GM21515 (cell line): Measurements from ENCODE around the gene RABL2A.
A peak's percentile ranks its signal among the peaks of the same experiment; 100 is the strongest.
"Not testable (repeated sequence)": the region's sequence is repeated elsewhere in the genome, so short reads cannot be mapped to it uniquely, and the experiment has no call there.

Source experiments
- ATAC-seq: cut with Tn5 transposase; IDR thresholded peaks from one replicate; pipeline ENCODE4 v1.9.1; 2021; ENCODE audit not compliant: unreplicated experiment

The RABL2A gene

DNA sequence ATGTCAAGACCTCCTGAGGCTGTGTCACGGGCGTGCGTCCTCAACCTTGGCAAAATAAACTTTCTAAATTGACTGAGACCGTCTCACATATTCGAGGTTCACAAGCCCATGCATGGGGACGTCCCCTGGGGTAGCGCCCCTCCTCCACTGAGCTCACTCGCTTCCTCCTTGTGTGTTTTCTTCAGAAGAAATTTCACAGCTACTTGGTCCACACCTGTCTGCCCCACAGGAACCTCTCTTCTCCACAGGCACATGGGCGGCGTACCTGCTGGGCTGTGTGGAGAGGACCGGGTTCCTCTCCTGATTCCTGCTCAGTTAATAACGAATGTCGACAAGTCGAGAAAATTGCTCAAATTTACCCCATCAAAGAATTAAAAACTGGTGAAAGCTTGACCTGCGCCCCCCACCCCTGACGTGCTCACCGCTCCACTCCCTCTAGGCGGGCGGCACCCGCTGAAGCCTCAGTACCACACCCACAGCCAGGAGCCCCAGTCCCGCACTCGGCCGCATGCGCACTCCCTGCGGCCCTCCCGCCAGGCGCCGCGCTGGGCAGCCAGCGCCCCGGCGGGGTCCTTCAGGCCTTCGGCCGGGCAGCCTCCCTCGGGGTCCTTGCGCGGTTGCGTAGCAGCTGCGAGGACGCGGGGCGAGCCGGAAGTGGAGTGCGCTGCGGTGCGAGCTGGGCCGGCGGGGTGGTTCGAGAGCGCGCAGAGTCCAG is at the start of gene RABL2A:
Gene RABL2A, plus strand, starts transcription at position 651 of the 715 bp plus-strand sequence. CDS start 1,341 bp downstream, outside the sequence.
- peak; percentile 90 for ATAC-seq

DNA sequence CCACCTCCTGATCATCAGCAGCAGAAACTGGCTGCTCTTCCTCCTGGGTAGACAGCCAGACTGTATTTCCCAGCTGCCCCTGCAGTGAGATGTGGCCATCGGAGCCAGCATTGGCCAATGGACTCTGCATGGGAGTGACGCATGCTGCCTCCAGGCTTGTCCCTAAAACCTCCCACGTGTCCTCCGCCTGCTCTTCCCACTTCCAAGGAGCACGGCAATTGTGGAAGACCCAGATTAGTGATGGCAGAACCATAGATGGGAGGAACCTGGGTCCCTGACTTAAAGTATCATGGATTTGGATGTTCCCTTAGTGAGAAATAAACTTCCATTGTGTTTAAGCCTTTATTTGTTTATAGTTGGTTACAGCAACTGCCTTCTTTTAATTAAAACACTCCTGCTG is 48.6 kb upstream of the RABL2A start:
- ATAC-seq, result not testable (repeated sequence)

DNA sequence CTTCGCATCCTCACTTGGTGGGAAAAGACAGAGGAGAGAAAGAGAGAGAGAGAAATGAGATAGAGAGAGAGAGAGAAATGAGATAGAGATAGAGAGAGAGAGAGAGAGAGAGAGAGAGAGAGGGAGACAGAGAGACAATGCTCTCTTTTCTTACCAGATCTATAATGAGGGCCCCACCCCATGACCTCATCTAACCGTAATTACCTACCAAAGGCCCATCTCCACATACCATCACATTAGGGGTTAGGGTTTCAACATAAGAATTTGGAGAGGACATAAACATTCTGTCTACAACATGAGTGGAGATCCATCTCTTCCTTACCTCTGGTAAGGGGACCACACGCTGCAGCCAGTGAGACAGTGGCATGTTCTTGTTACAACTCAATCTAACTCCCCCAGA is 44.6 kb upstream of the RABL2A start:
- ATAC-seq, result not testable (repeated sequence)

DNA sequence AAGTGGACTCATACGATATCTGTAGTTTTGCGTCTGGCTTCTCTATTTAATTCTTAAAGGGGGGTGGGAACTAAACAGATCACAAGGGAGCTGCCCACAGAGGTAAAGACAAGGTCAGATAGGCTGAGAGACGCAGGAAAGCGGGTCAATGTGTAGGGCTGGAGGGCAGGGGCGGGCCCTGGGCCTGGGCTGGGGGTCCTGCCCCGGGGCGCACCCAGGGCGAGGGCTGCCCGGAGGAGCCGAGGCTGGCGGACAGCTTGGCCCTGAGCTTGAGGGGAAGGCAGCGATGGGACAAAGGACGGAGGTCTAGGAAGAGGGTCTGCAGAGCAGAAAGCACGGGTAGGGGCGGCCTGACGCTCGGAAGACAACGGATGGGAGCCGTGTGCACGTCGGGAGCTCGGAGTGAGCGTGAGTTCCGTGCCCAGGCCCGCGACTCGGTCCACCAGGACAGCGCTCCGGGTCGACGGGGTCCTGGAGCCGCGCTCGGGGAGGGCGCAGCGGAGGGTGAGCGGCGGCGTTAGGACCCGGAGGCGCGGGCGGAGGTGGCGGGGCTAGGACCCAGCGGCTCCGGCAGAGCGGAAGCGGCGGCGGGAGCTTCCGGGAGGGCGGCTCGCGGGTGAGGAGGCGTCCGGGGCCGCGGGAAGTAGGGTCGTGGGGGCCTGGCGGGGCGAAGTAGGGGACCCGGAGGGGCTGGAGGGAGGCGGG is 43.4 kb upstream of the RABL2A start:
- not testable (repeated sequence) for ATAC-seq

DNA sequence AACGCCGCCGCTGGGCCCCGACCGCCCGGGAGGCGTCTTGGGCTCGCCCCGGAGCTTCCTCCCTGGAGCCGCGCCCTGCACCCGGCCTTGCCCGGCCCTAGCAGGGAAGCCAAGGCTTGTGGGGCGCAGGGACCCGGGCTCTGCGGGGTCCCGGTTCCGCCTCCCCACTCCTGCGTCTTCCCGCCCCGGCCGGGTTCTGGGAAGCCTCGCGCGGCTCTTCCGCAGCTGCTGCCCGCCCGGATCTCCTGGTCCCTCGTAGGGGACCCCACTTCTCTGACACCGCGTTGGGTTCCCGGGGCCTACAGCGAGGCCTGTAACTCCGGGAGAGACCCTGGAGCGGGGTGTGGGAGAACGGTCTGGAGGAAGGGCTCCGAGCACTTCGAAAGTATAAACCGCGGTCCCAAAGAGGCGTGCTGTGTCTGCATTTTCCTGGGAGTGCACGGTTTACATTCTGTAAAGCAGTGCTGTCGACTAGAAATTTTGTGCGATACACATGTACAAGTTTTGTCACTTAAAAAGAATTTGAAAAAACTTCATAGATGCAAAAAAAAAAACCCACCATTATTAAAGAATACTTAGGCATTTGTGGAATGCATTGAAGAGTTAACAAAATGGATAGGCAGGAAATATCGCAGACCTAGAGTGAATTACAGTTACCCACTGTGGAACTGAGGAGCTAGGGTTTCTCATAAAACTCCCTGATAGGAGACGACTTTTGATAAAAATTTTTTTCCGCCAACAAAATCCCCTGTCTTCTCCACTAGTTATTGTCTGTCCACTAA is 42.6 kb upstream of the RABL2A start:
- not testable (repeated sequence) for ATAC-seq

DNA sequence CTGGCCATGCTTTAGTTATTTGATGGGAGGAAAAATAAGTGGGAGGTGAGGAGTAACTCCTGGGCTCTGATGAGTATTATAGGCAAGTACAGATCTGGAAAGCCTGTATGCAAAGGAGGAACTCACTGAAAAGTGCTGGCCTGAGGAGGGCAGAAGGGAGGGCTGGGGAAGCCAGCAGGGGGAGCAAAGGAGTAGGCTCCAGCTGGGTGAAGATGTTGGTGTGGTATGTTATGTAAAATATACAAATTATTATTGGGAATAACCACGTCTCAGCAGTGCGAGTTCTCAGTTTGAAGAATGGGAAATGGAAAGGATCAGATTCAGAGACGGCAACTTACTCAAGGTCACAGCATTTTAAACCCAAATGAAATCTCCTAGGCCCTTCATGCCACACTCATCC is 39.9 kb upstream of the RABL2A start:
- not testable (repeated sequence) for ATAC-seq

DNA sequence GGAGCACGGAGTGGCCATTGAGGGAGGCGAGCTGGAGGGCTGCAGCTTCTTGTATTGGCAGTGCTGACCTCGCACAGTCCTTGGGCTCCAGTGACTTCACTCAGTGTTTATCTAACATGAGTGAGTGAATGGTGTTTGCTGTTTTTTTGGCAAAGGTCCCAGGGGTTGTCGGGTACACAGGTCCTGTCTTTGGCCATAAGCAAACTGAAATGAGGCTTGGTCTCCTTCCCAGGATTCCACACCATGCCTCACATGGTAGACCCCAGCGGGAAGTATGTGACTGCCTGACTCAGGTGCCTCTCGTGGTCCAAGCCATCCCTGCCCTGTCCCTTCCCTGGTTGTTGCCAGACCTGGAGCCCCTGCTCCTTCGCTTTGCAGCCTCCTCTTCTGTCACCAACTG is 37.5 kb upstream of the RABL2A start:
- not testable (repeated sequence) for ATAC-seq

DNA sequence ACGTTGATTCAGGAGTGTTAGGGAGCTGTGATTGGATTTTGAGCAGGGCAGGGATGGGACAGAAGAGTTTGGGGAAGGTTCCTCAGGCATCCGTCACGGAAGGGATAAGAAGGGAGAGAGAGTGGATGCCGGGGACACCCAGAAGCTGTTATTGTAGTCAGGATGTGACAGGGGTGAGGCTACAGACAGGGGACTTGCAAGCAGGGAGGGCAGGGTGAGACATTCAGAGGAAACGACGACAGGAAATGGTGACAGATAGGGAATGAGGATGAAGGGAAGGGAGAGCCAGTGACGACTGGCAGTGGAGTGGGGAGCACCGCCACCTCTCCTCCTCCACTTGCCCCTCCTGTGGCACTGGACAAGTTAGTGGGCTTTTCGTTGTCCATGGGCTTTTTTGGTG is 35.1 kb upstream of the RABL2A start:
- ATAC-seq, result not testable (repeated sequence)

DNA sequence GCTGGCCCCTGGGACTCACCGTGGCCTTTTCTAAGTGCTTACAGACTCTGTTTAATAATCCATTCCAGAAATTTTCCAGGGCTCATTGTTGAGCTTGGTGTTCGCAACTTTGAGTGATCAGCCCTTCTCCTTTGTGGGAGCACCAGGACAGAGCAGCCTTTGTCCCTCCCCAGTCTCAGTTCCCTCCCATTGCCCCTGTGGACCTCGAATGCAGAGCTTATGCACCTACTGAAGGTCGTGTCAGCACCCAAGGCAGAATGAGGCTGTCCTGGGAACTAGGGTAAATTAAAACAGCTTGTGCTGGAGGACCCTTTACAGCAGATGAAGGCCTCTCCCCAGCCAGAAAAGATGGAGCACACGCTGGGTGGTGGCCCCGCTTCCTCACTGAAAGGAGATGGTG is 33.8 kb upstream of the RABL2A start:
- not testable (repeated sequence) for ATAC-seq

DNA sequence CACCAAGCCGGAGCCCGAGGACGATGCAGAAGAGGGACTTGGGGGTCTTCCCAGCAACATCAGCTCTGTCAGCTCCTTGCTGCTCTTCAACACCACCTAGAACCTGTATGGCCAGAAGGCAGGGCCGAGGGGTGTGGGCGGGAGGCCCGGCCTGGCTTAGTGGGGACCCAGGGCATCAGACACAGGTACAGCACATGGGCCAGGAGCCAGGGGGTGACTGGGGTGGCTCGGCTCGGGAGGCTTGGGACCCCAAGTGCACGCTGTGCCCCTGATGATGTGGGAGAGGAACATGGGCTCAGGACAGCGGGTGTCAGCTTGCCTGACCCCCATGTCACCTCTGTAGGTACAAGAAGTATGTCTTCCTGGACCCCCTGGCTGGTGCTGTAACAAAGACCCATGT is 31.3 kb upstream of the RABL2A start:
- not testable (repeated sequence) for ATAC-seq

DNA sequence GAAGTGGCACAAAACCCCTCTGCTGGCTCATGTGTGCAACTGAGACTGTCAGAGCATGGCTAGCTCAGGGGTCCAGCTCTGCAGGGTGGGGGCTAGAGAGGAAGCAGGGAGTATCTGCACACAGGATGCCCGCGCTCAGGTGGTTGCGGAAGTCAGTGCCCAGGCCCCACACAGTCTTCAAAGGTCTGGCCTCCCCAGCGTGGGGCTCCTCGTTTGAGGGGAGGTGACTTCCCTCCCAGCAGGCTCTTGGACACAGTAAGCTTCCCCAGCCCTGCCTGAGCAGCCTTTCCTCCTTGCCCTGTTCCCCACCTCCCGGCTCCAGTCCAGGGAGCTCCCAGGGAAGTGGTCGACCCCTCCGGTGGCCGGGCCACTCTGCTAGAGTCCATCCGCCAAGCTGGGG is 29.9 kb upstream of the RABL2A start:
- ATAC-seq, result not testable (repeated sequence)

DNA sequence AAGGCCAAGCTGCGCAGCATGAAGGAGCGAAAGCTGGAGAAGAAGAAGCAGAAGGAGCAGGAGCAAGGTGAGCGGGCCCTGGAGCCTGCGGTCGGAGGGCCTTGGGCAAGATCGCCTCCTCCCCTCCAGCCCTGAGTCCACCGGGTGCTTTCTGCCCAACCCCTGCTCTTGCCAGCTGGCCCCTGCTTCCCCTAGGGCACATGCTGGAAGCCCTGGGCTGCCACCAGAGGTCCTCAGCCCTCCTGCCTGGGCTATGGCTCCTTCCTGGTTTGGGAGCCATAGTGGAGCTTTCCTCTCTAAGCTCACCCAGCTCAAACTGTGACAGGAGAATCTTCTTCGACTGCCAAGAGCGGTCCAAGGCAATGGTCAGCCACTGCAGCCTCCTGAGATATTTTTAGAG is 29.5 kb upstream of the RABL2A start:
- not testable (repeated sequence) for ATAC-seq

DNA sequence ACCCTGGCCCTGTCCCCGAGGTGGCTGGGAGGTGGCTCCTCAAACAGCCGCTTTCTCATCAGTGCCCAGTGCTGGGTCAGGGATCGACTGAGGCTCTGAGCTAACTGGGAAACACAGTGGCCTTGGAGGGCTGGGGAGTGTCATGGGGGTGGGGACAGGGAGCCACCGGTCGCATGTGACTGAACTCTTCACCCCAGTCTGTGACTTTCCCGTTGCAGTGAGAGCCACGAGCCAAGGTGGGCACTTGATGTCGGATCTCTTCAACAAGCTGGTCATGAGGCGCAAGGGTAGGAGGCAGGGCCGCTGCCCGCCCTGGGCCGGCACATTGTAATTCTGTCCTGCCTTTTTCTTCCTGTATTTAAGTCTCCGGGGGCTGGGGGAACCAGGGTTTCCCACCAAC is 28.9 kb upstream of the RABL2A start:
- not testable (repeated sequence) for ATAC-seq

DNA sequence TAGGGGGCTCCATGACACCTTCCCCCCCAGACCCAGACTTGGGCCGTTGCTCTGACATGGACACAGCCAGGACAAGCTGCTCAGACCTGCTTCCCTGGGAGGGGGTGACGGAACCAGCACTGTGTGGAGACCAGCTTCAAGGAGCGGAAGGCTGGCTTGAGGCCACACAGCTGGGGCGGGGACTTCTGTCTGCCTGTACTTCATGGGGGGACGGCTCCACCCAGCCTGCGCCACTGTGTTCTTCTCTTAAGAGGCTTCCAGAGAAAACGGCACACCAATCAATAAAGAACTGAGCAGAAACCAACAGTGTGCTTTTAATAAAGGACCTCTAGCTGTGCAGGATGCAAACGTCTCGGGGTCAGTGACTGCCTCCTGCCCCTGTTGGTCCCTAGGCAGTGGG is 28.3 kb upstream of the RABL2A start:
- ATAC-seq, result not testable (repeated sequence)

DNA sequence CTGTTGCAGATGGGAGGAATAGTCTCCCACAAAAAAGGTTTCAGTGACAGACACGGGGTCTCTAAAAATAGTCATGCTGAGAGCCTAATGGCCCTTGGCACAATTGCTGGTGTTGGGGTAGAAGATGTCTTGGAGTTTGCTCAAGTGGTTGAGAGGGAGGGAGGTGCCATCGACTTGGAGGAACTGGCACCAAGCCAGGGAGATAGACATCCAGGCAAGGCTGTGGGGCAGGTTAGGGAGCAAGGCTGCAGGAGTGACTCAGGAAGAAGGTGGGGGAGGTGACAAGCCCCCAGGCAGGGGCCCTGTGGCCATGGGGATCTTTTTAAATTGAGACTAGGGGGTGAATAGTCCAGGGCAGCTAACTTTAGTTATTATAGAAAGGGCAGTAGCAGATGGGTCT is 27.9 kb upstream of the RABL2A start:
- not testable (repeated sequence) for ATAC-seq

DNA sequence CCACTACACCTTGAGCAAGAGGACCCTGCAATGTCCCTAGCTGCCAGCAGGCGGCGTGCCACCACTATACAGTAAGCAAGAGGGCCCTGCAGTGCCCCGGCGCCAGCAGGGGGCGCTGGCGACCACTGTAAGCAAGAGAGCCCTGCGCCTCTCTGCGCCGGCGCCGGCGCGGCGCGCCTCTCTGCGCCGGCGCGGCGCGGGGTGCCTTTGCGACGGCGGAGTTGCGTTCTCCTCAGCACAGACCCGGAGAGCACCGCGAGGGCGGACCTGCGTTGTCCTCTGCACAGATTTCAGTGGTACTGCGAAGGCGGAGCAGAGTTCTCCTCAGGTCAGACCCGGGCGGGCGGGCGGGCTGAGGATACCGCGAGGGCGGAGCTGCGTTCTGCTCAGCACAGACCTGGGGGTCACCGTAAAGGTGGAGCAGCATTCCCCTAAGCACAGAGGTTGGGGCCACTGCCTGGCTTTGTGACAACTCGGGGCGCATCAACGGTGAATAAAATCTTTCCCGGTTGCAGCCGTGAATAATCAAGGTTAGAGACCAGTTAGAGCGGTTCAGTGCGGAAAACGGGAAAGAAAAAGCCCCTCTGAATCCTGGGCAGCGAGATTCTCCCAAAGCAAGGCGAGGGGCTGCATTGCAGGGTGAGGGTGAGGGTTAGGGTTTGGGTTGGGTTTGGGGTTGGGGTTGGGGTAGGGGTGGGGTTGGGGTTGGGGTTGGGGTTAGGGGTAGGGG is 24.9 kb upstream of the RABL2A start:
- ATAC-seq, result not testable (repeated sequence)

DNA sequence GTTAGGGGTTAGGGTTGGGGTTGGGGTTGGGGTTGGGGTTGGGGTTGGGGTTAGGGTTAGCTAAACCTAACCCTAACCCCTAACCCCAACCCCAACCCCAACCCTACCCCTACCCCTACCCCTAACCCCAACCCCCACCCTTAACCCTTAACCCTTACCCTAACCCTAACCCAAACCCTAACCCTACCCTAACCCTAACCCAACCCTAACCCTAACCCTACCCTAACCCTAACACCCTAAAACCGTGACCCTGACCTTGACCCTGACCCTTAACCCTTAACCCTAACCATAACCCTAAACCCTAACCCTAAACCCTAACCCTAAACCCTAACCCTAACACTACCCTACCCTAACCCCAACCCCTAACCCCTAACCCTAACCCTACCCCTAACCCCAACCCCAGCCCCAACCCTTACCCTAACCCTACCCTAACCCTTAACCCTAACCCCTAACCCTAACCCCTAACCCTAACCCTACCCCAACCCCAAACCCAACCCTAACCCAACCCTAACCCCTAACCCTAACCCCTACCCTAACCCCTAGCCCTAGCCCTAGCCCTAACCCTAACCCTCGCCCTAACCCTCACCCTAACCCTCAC is 24.1 kb upstream of the RABL2A start:
- no peak for ATAC-seq

DNA sequence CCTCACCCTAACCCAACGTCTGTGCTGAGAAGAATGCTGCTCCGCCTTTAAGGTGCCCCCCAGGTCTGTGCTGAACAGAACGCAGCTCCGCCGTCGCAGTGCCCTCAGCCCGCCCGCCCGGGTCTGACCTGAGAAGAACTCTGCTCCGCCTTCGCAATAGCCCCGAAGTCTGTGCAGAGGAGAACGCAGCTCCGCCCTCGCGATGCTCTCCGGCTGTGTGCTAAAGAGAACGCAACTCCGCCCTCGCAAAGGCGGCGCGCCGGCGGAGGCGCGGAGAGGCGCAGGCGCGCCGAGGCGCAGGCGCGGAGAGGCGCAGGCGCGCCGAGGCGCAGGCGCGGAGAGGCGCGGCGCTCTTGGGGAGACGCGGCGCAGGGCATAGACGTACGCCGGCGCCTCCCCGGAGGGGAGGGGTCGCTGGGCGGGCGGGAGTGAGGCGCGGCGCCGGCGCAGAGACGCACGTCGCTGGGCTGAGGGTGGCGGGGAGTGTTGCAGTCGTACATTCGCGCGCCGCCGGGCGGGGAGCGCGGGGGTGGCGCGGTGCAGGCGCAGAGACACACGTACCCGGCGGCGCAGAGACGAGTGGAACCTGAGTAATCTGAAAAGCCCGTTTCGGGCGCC is 23.5 kb upstream of the RABL2A start:
- ATAC-seq, result peak; percentile 97

DNA sequence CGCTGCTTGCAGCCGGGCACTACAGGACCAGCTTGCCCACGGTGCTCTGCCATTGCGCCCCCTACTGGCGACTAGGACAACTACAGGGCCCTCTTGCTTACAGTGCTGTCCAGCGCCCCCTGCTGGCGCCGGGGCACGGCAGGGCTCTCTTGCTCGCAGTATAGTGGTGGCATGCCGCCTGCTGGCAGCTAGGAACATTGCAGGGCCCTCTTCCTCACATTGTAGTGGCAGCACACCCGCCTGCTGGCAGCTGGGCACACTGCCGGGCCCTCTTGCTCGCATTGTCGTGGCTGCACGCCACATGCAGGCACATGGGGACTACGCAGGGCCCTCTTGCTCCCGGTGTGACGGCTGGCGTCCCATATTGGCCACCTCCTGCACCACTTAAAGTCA is 23.0 kb upstream of the RABL2A start:
- ATAC-seq, result not testable (repeated sequence)

DNA sequence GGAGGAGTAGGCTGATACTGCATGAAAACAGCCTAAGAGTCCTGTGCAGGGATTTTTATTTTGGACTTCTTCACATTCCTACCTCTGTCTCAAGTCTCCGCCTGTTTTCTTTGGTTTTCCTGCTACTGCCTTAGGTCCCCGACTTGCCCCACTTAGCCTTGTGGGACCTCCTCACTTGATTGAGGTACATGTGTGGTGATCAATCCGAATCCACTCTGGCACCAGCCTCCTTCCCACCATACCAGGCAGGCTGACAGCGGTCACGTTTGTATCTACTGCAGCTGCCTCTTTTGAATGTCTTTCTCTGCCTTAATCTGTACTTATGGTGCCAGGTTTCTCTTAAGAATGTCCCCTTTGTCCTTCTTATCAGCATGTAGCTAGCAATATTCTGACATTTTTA is 22.4 kb upstream of the RABL2A start:
- not testable (repeated sequence) for ATAC-seq
